SH-SY5Y (cell line): ENCODE measurements around the gene TYRO3.

ENCODE experiments used
- GATA2 ChIP-seq: IDR thresholded peaks from 2 replicates; pipeline ENCODE4 v1.6.1; 2011; ENCODE audit warnings: mild to moderate bottlenecking, low read depth, low read length
- GATA3 ChIP-seq: IDR thresholded peaks from 2 replicates; pipeline ENCODE4 v1.6.1; 2011; ENCODE audit warnings: low read depth, mild to moderate bottlenecking, low read length, moderate library complexity

GRCh38 chr15:41561104-41561776, 2.2 kb downstream of the TYRO3 start:
- TF ChIP-seq GATA2 (no peak), GATA3 (no peak)
